Stimulated activated CD8-positive, alpha-beta memory T cell treated with anti-CD3 and anti-CD28 coated beads, Interleukin-7, amount 100 ng/mL, for 48 hours (primary cell): ENCODE results near the gene CDKL4.
"Not testable (repeated sequence)": the region's sequence is repeated elsewhere in the genome, so short reads cannot be mapped to it uniquely, and the experiment has no call there.

Source experiments
- DNase-seq, 2 donors: peaks; one replicate each; pipeline ENCODE4 v3.0.0-alpha.2; 2020; ENCODE audit warnings: low read depth in 1 of 2; ENCODE audit errors: extremely low read depth in 1 of 2

Gene CDKL4

DNA sequence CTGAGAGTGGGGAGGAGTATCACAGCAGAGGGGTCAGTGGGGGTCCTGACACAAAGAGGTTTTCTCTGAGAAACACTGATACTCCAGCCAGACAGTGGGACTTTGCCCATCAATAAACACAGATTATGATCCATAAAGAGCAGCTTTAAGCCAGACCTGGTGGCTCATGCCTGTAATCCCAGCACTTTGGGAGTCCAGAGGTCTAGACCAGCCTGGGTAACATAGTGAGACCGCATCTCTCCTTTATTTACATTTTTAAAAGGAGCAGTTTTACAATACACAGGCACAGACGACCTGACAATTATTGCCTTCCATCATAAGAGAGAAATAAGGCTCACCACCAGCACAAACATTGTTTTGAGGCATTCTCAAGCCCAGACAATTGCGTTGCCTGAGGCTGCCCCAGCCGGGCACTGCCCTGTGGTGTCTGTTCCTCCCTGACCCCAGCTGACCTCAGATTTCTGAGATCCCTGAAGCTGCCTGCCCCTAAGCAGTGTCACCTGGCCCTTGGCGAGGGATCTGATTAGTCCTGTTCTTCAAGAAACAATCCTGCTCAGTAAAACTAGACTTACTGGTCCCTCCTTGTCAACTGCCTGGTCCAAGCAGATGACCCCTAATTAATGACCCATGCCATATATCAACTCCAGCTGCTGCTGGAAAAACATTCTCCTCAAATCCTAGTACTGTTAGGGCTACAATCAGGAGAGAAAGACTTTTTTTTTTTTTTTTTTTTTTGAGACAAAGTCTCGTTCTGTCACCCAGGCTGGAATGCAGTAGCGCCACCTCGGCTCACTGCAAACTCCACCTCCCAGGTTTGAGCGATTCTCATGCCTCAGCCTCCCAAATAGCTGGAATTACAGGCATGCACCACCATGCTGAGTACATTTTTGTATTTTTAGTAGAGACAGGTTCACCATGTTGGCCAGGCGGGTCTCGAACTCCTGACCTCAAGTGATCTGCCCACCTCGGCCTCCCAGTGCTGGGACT lies 63.5 kb downstream of the CDKL4 start:
- DNase-seq = no peak

DNA sequence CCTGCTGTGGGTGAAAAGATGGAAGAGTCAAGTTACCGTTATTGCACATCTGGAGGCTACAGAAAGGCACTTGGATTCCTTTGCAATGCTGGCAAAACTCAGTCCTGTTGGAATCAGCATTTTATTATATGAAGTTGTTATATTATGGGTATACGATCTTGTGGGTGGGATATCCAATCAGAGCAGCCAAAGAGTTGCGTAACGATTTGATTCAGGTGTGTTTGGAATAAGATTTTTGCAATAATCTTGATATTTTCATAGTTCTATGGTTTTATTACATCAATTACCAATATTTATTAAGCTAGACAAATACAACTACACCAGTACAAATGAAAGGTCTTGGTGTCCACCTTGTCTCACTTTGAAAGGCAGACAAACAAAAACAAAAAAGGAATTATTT lies 65.0 kb downstream of the CDKL4 start:
- DNase-seq = no peak

DNA sequence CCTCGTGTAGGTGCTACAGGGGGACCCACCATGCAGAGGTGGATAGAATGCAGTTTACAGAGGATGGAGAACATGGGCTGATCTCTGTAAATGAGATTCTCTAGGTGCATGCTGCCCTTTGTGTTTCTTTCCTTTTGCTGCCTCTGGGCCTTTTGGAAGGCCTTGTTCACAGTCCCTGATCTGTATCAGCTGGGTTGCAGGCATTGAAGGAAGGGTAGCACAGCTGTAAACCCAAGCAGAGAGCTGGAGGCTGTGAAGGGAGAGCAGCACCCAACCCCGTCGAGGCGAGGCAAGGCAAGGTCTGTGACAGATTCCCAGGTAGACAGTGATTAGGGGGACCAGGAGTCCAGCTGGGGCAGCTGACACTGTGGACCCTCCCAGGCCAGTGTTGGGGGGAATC lies 66.8 kb downstream of the CDKL4 start:
- no peak for DNase-seq

DNA sequence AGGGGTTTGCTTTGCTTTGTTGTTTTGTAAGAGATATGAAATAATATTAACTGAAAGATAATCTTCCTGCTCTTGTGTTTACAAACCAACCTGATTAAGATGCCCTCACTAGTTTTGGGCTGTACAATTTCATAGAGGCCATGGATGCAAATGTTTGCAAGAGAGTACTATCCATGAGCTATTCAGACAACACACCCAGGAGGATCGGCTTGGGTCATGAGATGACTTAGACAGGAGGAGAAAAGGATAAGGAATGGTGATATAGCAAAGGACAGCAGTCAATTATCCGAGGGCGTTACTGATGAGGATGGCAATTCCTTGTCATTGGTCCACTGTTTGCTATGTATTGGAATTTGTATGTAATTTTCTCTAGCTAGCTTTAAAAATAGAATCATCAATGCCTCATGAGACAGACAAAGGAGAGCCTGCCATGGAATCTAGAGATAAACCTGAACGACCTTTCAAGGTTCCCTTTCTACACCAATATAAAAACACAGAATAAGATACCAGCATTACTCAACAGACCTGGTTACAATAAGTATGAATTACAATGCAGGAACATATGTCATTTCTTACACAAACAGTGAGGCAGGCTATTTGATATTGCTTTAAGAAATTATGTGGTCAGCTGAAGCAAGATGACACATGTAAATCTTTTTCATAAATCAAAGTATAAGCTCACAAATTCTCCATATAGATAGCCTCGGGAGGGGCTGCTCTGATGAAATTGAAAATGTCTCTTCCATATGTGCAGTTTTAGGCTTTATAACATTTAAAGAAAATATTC lies 68.6 kb downstream of the CDKL4 start:
- no peak for DNase-seq

DNA sequence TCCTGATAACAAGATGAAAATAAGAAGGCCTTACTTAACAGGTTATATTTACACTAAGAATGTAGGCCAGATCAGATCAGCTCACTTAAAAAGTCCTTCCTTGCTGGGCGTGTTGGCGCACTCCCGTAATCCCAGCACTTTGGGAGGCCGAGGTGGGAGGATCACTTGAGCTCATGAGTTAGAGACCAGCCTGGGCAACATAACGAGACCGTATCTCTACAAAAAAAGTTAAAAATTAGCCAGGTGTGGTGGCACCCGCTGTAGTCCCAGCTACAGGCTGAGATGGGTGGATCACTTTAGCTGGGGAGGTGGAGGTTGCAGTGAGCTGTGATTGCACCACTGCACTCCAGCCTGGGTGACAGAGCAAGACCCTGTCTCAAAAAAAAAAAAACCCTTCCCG lies 69.7 kb downstream of the CDKL4 start:
- DNase-seq = no peak

DNA sequence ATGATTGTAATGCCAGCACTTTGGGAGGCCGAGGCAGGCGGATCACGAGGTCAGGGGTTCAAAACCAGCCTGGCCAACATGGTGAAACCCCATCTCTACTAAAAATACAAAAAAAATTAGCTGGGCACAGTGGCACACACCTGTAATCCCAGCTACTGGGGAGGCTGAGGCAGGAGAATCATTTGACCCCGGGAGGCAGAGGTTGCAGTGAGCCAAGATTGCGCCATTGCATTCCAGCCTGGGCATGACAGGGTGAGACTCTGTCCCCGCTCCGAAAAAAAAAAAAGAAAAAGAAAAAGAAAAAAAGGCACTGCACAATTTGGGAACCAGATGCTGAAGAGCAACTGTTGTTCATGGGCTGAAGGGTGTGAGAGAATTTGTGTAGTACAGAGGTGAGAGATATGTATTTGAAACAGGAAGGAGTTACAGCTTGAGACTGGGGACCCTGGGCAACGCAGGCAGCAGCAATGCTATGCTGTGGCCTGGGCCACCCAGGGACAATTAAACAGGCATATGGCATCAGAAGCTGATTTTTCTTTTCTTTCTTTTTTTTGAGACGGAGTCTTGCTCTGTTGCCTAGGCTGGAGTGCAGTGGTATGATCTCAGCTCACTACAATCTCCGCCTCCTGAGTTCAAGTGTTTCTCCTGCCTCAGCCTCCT lies 71.6 kb downstream of the CDKL4 start:
- not testable (repeated sequence) for DNase-seq

DNA sequence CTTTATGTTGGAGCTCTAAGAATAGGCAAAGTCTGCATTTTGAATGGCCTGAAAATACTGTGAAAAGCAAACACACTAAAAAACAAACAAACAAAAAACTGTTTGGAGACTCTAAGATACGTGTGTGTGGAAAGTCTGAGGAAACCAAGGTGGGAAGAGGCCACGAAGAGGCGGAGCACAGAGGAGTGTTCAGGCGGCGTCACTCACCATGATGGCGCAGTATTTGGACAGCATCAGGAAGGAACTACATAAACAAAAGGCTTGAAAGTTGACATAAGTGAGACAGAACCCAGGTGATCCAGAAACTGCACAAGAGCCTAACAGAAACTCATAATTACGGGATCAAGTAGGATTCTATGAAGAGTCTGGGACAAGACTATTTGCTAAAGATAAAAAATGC lies 72.1 kb downstream of the CDKL4 start:
- DNase-seq = no peak

DNA sequence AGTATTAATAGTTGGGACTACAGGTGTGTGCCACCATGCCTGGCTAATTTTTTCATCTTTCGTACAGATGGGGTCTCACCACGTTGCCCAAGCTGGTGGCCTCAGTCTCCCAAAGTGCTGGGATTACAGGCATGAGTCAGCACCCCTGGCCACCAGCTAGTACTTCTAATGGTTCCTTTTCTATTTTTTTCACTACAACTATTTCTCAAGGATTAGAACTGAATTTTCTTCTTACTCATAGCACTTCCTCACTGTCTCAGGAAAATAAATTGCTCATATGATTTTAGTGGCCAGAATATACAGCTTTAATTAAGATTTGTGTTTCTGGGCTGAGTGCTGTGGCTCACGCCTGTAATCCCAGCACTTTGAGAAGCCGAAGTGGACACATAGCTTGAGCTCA lies 79.7 kb downstream of the CDKL4 start:
- DNase-seq = no peak

DNA sequence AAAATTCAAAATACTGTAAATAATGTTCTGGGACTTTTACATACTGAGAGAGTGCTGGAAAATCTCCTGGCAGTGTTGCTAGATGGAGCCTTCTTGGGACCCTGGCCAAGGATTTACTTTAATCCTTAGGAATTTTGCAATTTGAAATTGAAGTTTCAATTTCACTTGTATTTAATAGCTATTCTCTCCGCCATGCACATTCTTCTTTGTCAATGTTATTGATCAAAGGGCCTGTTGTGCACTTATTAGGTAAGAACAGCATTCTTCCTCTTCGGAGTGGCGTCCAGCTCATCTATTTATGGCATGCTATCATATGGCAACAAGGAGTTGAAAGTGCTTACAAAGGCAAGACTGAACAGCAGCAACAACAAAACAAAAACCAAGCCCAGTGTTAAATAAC lies 82.8 kb downstream of the CDKL4 start:
- DNase-seq = no peak

DNA sequence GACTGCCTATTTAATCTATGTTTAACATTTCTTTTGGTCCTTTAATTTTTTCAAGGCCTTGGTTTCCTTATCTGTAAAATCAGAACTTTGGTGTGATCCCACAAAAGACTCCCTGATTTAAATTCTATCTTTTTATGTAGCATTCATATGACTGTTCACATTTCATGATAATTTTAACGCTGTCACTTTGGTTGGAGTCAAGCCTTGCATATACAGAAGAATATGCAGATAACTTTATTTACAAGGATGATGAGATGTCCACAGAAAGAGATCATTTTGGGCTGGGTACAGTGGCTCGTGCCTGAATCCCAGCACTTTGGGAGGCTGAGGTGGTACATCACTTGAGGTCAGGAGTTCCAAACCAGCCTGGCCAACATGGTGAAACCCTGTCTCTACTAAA lies 84.5 kb downstream of the CDKL4 start:
- no peak for DNase-seq

DNA sequence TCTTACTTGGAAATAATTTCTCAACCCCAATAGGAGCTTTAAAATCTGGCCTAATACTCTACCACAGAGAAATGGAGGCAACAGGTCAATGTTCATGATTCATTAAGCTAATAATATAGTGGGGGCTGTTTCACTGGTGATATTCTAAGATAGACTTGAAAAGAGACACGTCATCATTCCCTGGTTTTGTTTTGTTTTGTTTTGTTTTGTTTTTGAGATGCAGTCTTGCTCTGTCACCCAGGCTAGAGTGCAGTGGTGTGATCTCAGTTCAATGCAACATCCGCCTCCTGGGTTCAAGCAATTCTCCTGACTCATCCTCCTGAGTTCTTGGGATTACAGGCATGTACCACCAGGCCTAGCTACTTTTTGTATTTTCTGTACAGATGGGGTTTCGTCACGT lies 85.4 kb downstream of the CDKL4 start:
- DNase-seq = no peak

DNA sequence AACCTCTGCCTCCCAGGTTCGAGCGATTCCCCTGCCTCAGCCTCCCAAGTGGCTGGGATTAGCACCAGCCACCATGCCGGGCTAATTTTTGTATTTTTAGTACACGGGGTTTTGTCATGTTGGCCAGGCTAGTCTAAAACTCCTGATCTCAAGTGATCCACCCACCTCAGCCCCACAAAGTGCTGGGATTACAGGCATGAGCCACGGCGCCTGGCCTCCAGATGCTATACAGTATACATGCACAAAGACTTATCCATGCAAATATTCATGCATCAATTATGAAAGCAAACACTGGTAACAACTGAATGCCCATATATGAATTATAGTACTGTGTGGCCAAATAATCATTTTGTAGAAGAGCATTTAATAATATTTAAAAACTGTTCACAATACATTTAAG lies 86.9 kb downstream of the CDKL4 start:
- DNase-seq = no peak

DNA sequence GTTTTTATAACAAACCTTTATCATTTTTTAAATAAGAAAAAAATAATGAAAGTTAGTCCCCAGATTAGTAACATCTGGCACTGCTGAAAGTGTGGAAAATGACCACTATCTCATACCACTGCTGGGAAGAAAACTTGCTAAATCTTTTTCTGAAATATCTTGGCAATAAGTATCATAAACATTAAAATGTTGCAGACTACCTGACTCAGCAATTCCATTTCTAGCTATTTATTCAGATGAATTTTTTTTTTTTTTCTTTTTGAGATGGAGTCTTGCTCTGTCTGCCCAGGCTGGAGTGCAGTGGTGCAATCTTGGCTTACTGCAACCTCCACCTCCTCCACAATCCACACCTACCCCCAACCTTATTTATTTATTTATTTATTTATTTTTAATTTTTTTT lies 87.7 kb downstream of the CDKL4 start:
- DNase-seq = no peak

DNA sequence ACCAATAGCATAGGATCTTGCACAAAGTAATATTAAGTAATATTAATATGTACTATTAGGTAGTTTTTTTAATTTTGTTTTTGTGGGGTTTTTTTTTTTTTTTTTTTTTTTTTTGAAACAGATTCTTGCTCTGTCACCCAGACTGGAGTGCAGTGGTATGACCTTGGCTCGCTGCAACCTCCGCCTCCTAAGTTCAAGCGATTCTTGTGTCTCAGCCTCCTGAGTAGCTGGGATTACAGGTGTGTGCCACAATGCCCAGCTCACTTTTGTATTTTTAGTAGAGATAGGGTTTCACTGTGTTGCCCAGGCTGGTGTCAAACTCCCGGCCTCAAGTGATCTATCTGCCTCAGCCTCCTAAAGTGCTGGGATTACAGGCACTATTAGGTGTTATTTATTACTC lies 88.2 kb downstream of the CDKL4 start:
- not testable (repeated sequence) for DNase-seq

DNA sequence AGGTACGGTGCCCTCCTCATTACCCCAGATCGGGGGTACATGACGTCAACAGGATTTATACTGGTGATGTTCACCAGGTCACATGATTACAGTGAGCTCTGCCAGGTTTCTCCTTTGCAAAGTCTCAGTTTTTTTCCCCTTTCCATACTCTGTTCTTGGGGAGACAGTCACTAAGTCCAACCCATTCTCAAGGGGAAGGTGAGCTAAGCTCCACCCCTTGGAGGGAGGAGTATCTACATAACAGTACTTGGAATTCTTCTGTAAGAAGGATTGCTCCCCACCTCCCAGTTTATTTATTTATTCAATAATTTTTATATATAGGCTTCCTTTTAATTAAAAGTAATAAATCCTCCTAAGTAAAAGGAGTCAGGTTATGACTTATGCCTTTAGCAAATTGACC lies 88.8 kb downstream of the CDKL4 start:
- DNase-seq = no peak

DNA sequence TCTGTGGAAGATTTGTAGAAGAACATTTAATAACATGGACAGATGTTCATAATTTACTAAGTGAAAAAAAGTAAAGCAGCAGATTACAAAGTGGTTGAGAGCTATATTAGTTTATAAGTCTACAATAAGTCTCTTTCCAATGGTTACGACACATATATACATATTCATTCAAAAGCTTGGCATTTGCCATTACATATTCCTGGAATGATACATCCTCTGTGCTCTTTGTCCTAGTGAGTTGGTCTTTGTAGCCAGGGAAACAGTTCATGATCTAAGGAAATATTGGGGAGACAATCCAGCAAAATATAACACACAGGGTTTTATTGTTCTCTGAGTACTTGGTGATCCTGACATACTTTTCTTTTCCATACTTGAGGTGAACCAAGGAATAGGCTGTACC lies 90.5 kb downstream of the CDKL4 start:
- no peak for DNase-seq

DNA sequence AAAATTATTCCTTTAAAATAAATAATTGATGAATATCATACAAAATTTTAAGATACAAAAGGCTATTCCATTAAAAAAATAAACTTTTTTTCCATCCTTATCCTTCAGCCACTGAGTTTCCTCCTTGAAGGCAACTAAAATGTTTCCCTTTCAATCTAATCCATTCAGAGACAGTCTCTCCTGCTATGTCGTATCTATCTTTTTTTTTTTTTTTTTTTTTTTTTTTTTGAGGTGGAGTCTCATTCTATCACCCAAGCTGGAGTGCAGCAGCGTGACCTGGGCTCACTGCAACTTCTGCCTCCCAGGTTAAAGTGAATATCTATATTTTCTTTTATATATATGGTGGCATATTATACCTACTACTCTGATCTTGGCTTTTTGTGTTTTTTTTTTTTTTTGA lies 91.3 kb downstream of the CDKL4 start:
- DNase-seq = no peak

DNA sequence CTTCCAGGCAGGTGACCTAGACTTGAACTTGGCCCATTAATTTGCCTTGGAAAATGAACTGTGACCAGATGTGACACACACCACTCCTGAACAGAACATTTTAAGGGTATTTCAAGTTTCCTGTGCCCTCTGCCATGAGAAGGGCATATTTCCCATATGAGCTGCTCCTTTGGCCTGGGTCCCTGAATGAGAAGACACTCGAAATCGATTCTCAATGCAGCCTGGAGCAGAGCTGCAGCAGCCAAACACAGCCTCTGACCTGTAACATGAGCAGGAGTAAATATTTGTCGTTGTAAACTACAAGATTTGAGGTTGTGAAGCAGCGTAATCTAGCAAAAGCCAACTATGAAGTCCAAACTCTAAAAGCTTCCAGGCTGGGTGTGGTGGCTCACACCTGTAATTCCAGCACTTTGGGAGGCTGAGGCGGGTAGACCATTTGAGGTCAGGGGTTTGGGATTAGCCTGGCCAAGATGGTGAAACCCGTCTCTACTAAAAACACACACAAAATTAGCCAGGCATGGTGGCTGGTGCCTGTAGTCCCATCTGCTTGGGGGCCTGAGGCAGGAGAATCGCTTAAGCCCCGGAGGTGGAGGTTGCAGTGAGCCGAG lies 92.8 kb downstream of the CDKL4 start:
- no peak for DNase-seq

DNA sequence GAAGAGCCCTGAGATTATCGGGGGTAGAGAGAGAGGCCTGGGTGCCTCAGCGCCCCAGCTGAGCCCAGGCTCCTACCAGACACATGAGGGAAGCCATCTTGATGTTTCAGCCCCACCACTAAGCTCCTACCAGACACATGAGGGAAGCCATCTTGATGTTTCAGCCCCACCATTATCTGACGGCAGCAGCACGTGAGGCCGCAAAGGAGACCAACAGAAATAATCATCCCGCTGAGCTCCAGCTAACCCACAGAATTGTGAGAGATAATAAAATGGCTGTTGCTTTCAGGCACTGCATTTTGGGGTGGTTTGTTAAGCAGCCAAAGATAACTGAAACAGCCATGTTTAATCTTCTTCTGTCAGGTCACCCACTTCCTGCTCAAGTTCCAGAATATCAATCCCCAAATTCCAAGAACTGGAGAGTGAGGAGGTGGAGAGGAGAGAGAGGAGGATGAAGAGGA lies 93.6 kb downstream of the CDKL4 start:
- no peak for DNase-seq

DNA sequence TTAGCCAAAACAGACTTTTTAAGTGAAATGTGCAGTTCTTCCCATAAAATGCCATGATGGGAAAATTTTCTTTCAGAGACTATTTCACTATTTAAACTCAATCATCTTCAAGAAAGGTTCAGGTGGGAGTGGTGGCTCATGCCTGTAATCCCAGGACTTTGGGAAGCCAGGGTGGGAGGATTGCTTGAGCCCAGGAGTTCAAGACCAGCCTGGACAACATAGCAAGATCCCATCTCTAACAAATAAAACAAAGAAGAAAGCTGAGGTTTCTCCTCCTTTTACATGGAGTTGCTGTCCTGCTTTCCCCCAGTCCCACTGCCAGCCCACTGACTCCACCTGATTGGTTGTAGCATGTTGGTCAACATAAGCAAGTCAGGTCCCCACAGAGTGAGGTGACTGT lies 97.1 kb downstream of the CDKL4 start:
- DNase-seq = no peak

DNA sequence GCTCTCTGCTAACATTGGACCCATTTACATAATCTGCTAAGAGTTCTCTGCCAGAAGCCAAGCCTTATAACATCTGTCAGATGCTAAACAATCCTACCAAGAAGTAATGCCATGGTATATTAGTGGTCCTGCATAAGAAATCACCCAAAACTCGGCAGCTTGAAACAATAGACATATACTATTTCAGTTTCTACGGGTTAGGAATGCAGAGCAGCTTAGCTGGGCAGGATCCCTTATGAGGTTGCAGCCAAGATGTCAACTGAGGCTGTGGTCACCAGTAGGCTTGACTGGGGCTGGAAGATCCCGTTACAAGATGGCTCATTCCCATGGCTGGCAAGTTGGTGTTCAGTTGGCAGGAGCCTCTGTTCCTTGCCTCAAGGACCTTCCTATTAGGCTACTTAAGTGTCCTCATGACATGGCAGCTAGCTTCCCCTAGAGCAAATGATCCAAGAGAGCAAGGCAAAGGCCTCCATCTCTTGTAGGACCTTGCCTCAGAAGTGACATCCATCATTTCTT lies 97.8 kb downstream of the CDKL4 start:
- no peak for DNase-seq
